ENCODE measurements around the gene AACS.
"Not testable (repeated sequence)": the region's sequence is repeated elsewhere in the genome, so short reads cannot be mapped to it uniquely, and the experiment has no call there.

AACS gene

GRCh38 chr12:125061229-125061628 is 4.0 kb upstream of the AACS start:
- no peak for DNase-seq

DNA sequence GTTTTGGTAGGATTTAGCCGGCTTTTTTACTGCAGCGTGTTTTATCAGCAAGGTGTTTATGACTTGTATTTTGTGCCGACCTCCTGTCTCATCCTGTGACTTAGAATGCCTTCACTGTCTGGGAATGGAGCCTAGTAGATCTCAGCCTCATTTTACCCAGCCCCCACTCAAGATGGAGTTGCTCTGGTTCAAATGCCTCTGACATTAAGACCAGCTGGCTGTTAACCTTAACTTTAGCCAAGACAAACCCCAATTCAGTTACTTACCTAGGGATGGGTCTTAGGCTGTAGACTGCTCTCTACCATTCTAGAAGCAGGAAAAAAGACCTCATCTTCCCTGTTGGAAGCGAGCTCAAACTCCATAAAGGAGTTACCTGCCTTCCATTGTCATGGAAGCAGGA is 1.7 kb upstream of the AACS start:
- DNase-seq: not testable (repeated sequence)

DNA sequence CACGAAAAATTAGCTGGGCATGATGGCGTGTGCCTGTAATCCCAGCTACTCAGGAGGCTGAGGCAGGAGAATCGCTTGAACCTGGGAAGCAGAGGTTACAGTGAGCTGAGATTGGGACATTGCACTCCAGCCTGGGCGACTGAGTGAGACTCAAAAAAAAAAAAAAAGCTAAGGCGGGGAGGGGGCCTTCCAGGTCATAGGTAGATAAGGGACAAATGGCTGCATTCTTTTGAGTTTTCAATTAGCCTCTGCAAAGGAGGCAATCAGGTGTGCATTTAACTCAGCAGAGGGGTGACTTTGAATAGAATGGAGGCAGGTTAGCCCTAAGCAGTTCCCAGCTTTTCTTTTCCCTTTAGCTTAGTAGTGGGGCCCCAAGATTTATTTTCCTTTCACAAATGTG is 743 bp upstream of the AACS start:
- DNase-seq: no peak

GRCh38 chr12:125065919-125066570 is 810 bp downstream of the AACS start:
- DNase-seq: no peak

- DNase-seq: no peak
Measured at GRCh38 chr12:125068391-125068790, 3.2 kb downstream of the AACS start.

GRCh38 chr12:125069616-125070015 is 4.4 kb downstream of the AACS start:
- no peak for DNase-seq

DNA sequence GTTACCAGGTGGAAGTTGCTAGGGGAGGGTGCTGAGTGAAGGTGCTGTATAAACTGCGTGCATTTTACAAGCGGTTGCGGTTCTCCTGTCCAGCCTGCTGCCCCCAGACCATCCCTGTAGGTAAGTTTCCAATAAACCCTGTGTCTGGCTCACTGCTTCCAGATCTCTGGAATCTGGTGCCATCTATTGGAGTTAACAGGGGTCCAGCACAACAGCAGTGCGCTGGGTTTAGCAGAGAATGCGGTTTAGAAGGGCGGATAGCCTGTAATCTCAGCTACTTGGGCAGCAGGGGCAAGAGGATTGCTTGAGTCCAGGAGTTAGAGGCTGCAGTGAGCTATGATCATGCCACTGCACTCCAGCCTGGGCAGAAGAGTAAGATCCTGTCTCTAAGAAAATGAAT is 4.9 kb downstream of the AACS start:
- no peak for DNase-seq

DNA sequence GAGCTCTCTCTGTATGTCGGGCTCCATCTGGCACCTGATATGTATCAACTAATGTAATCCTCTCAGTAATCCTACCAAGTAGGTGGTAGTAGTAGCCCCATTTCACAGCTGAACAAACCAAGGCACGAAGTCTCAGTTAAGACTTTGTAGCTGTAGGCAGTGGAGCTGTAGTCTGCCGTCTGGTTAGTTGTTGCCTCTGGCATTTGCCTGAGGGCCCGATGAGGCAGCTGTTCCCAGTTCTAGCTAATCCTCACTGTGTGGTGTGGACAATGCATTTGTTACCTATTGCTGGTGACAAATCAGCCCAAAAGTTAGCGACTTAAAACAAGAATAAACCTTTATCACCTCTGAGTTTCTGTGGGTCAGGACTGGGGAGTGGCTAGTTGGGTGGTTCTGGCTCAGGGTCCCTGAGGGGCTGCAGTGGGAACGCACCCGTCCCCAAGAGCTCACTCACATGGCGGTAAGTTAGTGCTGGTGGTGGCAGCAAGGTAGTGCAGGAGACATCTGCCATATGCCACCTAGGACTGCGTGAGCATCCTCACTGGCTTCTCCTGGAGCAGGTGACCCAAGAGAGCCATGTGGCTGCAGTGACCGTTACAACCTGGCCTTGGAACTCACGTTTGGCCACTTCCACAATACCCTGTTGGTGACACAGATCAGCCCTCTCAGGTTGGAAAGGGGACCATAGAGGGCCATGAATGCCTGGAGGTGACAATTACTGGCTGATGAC is 5.6 kb downstream of the AACS start:
- DNase-seq: no peak

DNA sequence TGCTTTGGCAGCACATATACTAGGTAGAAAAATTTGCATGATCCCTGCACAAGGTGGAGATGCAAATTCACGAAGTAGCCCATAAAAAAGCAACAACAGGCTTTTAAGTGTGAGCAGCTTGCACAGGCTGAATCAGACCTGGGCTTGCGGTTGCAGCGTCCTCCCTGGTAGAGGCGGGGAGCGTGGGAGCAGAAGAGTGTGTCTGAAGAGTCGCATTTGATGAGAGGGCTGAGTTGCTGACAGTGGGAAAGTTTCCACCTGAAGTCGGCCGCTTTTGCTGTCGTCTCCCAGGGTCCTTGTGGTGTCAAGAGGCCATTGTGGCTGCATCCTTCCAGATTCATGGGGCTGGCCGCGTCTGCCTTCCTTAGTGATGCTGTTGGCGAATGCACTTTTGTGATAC is 6.2 kb downstream of the AACS start:
- no peak for DNase-seq

GRCh38 chr12:125072496-125072895 is 7.3 kb downstream of the AACS start:
- no peak for DNase-seq

GRCh38 chr12:125074294-125074693 is 9.1 kb downstream of the AACS start:
- DNase-seq: not testable (repeated sequence)

- no peak for DNase-seq
Measured at GRCh38 chr12:125076103-125076502, 10.9 kb downstream of the AACS start.

DNA sequence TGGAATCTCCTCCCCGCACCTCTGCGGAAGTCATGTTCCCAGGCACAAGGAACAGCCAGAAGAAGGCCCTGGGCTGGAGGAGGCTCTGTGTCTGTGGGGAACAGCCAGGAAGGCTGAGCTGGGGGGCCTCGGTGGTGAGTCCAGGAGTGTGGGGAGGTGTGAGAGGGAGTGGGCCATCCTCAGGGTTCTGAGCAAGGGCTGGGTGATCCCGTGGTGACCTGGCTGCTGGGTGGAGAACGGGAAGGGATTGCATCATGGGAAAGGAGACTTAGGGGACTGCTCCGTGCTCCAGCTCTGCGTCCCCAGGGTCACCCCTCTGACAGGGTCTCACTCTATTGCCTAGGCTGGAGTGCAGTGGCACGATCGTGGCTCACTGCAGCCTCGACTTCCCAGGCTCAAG is 13.8 kb downstream of the AACS start:
- no peak for DNase-seq

DNA sequence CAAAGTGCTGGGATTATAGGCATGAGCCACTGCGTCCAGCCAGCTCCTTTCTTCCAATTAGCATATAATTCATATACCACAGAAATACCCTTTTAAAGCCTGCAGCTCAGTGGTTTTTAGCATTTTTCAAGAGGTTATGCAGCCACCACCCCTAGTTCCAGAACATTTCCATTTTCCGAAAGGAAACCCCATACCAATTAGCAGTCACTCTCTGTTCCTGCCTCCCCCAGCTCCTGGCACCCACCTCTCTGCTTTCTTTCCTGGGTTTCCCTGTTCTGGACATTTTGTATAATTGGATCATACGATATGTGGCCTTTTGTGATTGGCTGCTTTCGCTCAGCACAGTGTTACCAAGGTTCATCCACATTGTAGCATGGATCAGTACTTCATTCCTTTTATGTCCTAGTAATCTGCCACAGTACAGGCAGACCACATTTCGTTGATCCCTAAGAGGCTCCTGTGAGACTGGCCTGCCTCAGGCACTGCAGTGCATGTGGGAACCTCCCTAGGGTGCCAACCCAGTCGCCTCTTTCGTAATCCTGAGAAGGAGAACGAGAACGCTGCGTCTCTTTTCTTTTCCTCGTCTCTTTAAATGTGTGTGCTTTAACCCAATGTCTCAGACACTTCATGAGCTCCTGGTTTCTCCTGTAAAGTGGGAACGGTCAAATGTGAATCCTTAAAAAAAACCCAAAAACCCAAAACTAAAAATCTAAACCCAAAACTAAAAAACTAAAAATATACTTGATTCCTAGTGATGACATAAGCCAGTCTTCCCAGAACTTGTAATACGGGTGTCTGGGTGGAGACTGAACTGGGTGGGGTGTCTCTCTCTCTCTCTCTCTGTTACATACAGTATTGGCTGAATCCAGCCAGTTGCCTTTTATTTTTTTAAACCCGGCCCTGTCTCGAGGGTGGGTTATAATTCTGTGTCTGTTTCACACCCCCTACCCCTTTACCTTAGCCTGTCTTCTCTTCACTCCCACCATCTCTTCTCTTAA is 14.7 kb downstream of the AACS start:
- no peak for DNase-seq

DNA sequence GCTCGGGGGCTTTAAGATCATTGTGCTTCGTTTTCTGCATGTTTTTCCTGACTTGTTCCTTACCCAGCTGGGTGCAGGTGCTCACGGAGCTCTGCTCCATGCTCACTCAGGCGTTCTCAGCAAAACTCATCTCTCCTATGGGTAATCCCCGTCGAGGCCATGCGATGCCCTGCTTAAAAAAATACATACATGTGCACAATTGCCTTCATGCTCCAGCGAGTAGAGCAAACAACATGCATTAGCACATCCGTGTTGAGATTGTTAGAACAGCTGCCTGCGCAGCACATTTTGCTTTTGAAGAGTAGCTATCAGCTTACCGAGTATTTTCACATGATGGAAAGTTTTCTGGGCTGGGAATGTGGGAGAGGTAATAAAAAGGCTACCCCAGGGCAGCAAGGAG is 16.2 kb downstream of the AACS start:
- no peak for DNase-seq

GRCh38 chr12:125083072-125083471 is 17.8 kb downstream of the AACS start:
- no peak for DNase-seq

DNA sequence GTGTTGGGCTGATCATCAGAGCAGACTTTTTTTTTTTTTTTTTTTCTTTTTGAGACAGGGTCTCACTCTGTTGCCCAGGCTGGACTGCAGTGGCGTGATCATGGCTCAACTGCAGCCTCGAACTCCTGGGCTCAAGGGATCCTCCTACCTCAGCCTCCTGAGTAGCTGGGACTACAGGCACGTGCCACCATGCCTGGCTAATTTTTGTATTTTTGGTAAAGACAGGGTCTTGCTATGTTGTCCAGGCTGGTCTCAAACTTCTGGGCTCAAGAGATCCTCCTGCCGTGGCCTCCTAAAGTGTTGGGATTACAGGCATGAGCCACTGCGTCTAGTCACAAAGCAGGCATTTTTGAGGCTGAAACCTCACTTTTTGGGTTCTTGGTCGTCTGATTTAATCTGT is 23.0 kb downstream of the AACS start:
- DNase-seq: not testable (repeated sequence)

DNA sequence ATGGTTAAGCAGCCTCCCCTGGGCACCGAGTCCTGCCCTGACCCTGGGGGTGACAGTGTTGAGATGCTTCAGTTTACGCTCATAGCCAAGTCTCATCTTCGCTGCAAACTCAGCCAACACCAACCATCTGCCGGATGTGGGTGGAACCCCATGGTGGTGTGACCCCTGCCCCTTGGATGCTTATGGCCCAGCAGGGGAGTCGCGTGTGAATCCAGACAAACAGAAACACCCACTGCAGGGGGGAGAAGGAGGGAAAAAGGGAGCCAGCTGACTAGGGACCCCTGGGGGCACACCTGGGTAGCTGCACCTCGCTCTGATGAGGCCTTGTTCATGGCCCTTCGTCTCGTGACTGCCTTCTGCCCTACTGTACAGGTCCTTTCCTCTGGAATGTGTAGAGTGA is 23.8 kb downstream of the AACS start:
- DNase-seq: no peak

DNA sequence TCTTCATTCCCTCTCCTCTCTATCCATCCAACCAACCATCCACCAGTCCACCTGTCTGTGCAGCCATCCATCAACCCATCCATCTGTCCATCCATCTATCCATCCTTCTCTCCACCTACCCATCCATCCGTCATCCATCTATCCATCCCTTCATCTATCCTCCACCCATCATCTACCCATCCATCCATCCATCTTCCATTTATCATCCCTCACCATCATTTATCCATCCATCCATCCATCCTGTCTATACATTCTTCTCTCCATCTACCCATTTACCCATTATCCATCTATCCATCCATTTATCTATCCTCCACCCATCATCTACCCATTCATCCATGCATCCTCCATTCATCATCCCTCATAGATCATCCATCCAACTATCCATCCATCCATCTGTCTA is 24.4 kb downstream of the AACS start:
- DNase-seq: no peak

- no peak for DNase-seq
Measured at GRCh38 chr12:125090437-125090836, 25.2 kb downstream of the AACS start.

DNA sequence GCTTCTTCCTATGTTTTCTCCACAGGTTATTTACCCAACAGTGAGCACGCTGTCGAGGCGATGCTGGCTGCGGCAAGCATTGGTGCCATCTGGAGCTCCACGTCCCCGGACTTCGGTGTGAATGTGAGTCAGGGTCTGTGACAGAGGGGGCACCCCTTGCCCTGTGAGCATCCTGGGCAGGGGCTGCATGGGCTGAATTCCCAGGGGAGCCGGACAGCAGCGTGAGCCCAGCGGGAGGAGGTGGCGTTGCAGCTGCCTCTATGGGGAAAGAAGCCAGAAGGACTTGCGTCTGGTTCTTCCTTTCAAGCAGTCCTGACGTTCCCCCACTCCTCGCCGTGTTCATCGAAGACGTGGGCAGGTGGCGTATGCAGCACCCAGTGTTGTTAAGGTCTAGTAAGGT is 26.2 kb downstream of the AACS start:
- DNase-seq: no peak

- DNase-seq: no peak
Measured at GRCh38 chr12:125092108-125092871, 27.1 kb downstream of the AACS start.
